Subcutaneous abdominal adipose tissue (tissue), 5 donors: Measurements from ENCODE around the gene NDRG3.
"Not testable (repeated sequence)": the region's sequence is repeated elsewhere in the genome, so short reads cannot be mapped to it uniquely, and the experiment has no call there.

ENCODE experiments used
- H3K27ac ChIP-seq: one replicate; pipeline ENCODE4 v1.7.0; 2013; ENCODE audit warnings: low read depth, mild to moderate bottlenecking, inconsistent platforms, low read length, moderate library complexity
- H3K27me3 ChIP-seq, 5 donors: one replicate each; pipeline ENCODE4 v1.7.0; 2013; ENCODE audit warnings: low read length in 5 of 5, inconsistent platforms in 1 of 5; ENCODE audit not compliant: control insufficient read depth in 5 of 5, insufficient read depth in 4 of 5
- H3K36me3 ChIP-seq, 5 donors: one replicate each; pipeline ENCODE4 v1.7.0; 2013; ENCODE audit warnings: low read length in 5 of 5; ENCODE audit not compliant: control insufficient read depth in 5 of 5, insufficient read depth in 5 of 5
- H3K4me1 ChIP-seq, 5 donors: one replicate each; pipeline ENCODE4 v1.7.0; 2013; ENCODE audit warnings: low read length in 5 of 5, mild to moderate bottlenecking in 3 of 5, moderate library complexity in 1 of 5; ENCODE audit not compliant: control insufficient read depth in 5 of 5, insufficient read depth in 5 of 5
- H3K4me3 ChIP-seq, 5 donors: one replicate each; pipeline ENCODE4 v1.7.0; 2013; ENCODE audit warnings: low read length in 5 of 5, low read depth in 1 of 5
- H3K9ac ChIP-seq, 5 donors: one replicate each; pipeline ENCODE4 v1.7.0; 2013; ENCODE audit warnings: low read length in 5 of 5, mild to moderate bottlenecking in 4 of 5, moderate library complexity in 3 of 5
- H3K9me3 ChIP-seq, 5 donors: one replicate each; pipeline ENCODE4 v1.7.0; 2013; ENCODE audit warnings: low read length in 5 of 5; ENCODE audit not compliant: control insufficient read depth in 5 of 5
- donor health status: healthy.
- donor health status: healthy.
- donor health status: healthy.
- donor health status: healthy.
- donor health status: healthy.

Gene NDRG3

GRCh38 chr20:36677422-36677771, 68.5 kb downstream of the NDRG3 start:
- Histone ChIP-seq H3K9me3 (no peaks in the 10 kb centered on the region), H3K27ac (no peak overlapping the region), H3K9ac (no peak overlapping the region), H3K4me3 (no peak overlapping the region), H3K36me3 (peaks cover 9 to 32% (median 15%) of the 10 kb centered on the region in 5 donors), H3K27me3 (no peaks in the 10 kb centered on the region), H3K4me1 (no peaks in the 10 kb centered on the region)

GRCh38 chr20:36676701-36677421, 69.0 kb downstream of the NDRG3 start:
- Histone ChIP-seq H3K9ac (no peak overlapping the region), H3K4me3 (no peak overlapping the region), H3K9me3 (no peaks in the 10 kb centered on the region), H3K27me3 (no peaks in the 10 kb centered on the region), H3K36me3 (peaks cover 6 to 27% (median 12%) of the 10 kb centered on the region in 5 donors), H3K27ac (no peak overlapping the region), H3K4me1 (no peaks in the 10 kb centered on the region)

GRCh38 chr20:36675545-36675944, 70.3 kb downstream of the NDRG3 start:
- H3K27me3 ChIP-seq, H3K9me3 ChIP-seq, H3K4me3 ChIP-seq, H3K9ac ChIP-seq, H3K27ac ChIP-seq, H3K4me1 ChIP-seq: not testable (repeated sequence)
- peaks cover 2 to 26% (median 16%) of the 10 kb centered on the region in 5 donors for H3K36me3 ChIP-seq

GRCh38 chr20:36672991-36673390, 72.9 kb downstream of the NDRG3 start:
- H3K36me3 ChIP-seq, result peaks cover 5 to 28% (median 15%) of the 10 kb centered on the region in 5 donors
- no peaks in the 10 kb centered on the region for H3K4me1 ChIP-seq
- H3K4me3 ChIP-seq, result no peak overlapping the region
- no peaks in the 10 kb centered on the region for H3K27me3 ChIP-seq
- no peak overlapping the region for H3K27ac ChIP-seq
- no peak overlapping the region for H3K9ac ChIP-seq
- no peaks in the 10 kb centered on the region for H3K9me3 ChIP-seq

- no peak overlapping the region for H3K27ac ChIP-seq
- peaks cover 4 to 29% (median 15%) of the 10 kb centered on the region in 5 donors for H3K36me3 ChIP-seq
Observed at GRCh38 chr20:36670665-36671357, 75.1 kb downstream of the NDRG3 start.

GRCh38 chr20:36666181-36666740, 79.6 kb downstream of the NDRG3 start:
- Histone ChIP-seq H3K36me3 (peaks cover 21 to 44% (median 25%) of the 10 kb centered on the region in 5 donors), H3K9me3 (no peaks in the 10 kb centered on the region)

More at GRCh38 chr20:36670665-36671357, 75.1 kb downstream of the NDRG3 start:
- Histone ChIP-seq H3K9ac (no peak overlapping the region), H3K4me3 (no peak overlapping the region), H3K4me1 (no peaks in the 10 kb centered on the region), H3K9me3 (no peaks in the 10 kb centered on the region), H3K27me3 (no peaks in the 10 kb centered on the region)

GRCh38 chr20:36663031-36663430, 82.9 kb downstream of the NDRG3 start:
- Histone ChIP-seq H3K4me3 (no peak overlapping the region), H3K36me3 (peaks cover 19 to 40% (median 24%) of the 10 kb centered on the region in 5 donors), H3K9ac (no peak overlapping the region), H3K9me3 (no peaks in the 10 kb centered on the region), H3K27ac (no peak overlapping the region), H3K4me1 (no peaks in the 10 kb centered on the region), H3K27me3 (no peaks in the 10 kb centered on the region)

More at GRCh38 chr20:36666181-36666740, 79.6 kb downstream of the NDRG3 start:
- Histone ChIP-seq H3K27ac (no peak overlapping the region), H3K4me3 (no peak overlapping the region), H3K27me3 (no peaks in the 10 kb centered on the region), H3K4me1 (no peaks in the 10 kb centered on the region), H3K9ac (no peak overlapping the region)

- Histone ChIP-seq H3K4me1 (no peaks in the 10 kb centered on the region), H3K4me3 (no peak overlapping the region), H3K9me3 (no peaks in the 10 kb centered on the region), H3K9ac (no peak overlapping the region), H3K27me3 (no peaks in the 10 kb centered on the region), H3K27ac (no peak overlapping the region), H3K36me3 (peaks cover 17 to 38% (median 29%) of the 10 kb centered on the region in 5 donors)
Observed at GRCh38 chr20:36658300-36658699, 87.6 kb downstream of the NDRG3 start.

- Histone ChIP-seq H3K27ac (no peak overlapping the region), H3K9me3 (no peaks in the 10 kb centered on the region), H3K9ac (no peak overlapping the region), H3K4me3 (no peak overlapping the region), H3K4me1 (no peaks in the 10 kb centered on the region), H3K36me3 (peaks cover 7 to 52% (median 38%) of the 10 kb centered on the region in 5 donors), H3K27me3 (no peaks in the 10 kb centered on the region)
Observed at GRCh38 chr20:36656733-36657132, 89.2 kb downstream of the NDRG3 start.

- H3K27me3 ChIP-seq, result no peaks in the 10 kb centered on the region
- H3K36me3 ChIP-seq, result peaks cover 4 to 49% (median 38%) of the 10 kb centered on the region in 5 donors
- H3K4me3 ChIP-seq, result no peak overlapping the region
Observed at GRCh38 chr20:36655004-36655403, 90.9 kb downstream of the NDRG3 start.

More at GRCh38 chr20:36655004-36655403, 90.9 kb downstream of the NDRG3 start:
- no peaks in the 10 kb centered on the region for H3K9me3 ChIP-seq
- H3K9ac ChIP-seq, result no peak overlapping the region
- no peak overlapping the region for H3K27ac ChIP-seq
- H3K4me1 ChIP-seq, result no peaks in the 10 kb centered on the region
